Activated effector memory CD4-positive, alpha-beta T cell treated with Interleukin-2 at 50 U/mL for 16 hours (primary cell): ENCODE results near the gene YTHDF1.

ENCODE experiments used
- DNase-seq: peaks from one replicate; pipeline ENCODE4 v3.0.0-alpha.2; 2020

YTHDF1 gene

GRCh38 chr20:63248835-63249591 is 33.1 kb upstream of the YTHDF1 start:
- no peak for DNase-seq

- no peak for DNase-seq
Observed at GRCh38 chr20:63247671-63248228, 31.8 kb upstream of the YTHDF1 start.

- DNase-seq, result no peak
Observed at GRCh38 chr20:63246490-63247288, 30.8 kb upstream of the YTHDF1 start.

DNA sequence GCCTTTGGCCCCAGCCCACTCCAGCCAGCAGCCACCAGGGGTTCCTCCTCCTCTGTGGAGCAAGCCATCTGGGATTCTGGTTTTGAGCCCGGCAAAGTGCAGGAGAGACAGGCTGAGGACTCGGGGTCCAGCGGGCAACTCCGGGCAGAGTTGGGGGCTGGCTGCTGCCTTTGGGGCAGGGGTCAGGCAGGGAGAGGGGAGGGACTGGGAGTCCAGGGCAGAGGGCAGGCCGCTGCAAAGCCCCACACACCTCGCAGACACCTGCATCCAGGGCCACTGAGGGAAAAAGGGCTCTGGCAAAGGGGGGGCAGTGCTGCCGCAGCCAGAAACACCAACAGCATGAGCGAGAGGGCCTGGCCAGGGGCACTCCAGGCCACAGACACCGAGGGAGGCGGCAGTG is 28.5 kb upstream of the YTHDF1 start:
- no peak for DNase-seq

GRCh38 chr20:63243604-63244247 is 27.8 kb upstream of the YTHDF1 start:
- no peak for DNase-seq

GRCh38 chr20:63242736-63243135 is 26.8 kb upstream of the YTHDF1 start:
- no peak for DNase-seq

DNA sequence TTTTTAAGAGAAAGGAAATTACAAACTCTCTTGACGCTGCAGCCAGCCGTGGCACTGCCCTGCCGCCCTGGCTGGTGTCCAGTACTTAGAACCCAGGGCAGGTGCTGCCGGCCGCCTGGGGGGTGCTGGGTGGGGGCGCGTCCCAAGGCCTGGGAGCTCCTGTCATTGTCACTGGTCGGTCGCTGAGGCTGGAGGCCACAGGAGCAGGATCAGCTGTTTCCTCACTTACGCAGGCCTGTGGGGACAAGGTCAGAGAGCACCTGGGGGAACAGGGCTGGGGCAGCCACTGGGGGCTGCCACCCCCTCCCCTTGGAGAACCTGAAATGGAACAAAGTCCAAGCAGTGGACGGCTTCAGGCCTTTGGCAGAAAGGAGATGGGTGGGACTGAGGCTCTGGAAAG is 25.3 kb upstream of the YTHDF1 start:
- DNase-seq, result no peak

- DNase-seq, result no peak
Observed at GRCh38 chr20:63240004-63240403, 24.1 kb upstream of the YTHDF1 start.

- DNase-seq, result no peak
Observed at GRCh38 chr20:63239431-63239830, 23.5 kb upstream of the YTHDF1 start.

GRCh38 chr20:63238514-63239125 is 22.7 kb upstream of the YTHDF1 start:
- no peak for DNase-seq

DNA sequence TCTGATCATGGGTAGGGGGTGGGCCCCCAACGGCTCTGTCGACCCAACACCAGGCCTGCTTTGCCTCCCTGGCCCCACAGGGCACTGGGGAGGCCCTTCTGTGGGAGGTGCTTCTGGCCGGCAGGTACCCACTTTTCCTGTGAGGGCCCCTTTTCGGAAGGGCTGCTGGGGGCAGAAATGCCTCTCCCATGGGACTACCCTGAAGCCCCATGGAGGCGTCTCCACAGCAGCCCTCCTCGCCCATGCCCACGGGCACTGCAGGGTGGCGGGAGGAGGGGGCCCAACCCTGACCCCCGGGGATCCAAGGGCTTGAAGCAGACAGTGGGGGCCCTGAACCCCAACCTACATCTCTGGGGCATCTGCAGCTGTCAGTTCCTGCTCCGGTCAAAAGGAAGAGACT is 22.1 kb upstream of the YTHDF1 start:
- no peak for DNase-seq

GRCh38 chr20:63236116-63236837 is 20.3 kb upstream of the YTHDF1 start:
- no peak for DNase-seq

- no peak for DNase-seq
Observed at GRCh38 chr20:63235399-63235983, 19.6 kb upstream of the YTHDF1 start, which contains the start of gene BIRC7. Gene BIRC7 (plus strand): TSS chr20:63235905. CDS start chr20:63236097, 192 bp downstream.

DNA sequence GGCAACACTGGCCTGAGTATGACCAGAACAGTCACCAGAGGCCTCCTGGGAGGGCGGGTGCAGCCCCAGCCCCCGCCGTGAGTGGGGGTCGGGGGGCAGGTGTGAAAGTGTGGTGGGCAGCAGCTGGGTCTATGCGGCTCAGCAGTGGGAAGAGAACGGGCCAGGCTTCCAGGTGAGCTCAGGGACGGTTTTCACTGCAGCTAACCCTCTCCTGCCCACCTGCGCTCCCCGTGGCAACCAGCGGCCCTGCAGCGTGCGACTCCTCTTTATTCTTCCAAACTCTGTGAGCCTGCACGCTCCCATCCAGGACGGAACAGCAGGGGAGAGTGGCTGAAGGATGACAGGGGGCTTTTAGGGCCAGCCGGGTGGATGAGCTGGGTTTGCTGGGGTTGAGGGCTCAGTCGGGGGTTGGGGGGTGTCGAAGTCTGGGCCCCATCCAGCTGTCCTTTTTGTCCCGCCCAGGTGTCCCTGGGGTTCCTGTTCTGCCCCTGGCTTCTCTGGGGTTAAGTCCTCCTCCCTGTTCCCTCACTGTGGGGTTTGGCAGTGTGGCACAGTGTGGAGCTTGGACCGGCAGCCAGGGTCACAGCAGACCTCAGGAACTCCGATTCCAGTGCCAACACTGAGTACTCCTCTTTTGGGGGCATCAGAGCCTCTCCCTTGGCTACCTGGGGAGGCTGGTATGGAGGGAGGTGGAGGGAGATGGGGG is 18.9 kb upstream of the YTHDF1 start:
- DNase-seq, result no peak

GRCh38 chr20:63233924-63234323 is 18.0 kb upstream of the YTHDF1 start:
- DNase-seq, result no peak

GRCh38 chr20:63233061-63233344 is 17.1 kb upstream of the YTHDF1 start:
- DNase-seq, result no peak

- DNase-seq, result no peak
Observed at GRCh38 chr20:63232235-63233060, 16.5 kb upstream of the YTHDF1 start.

- DNase-seq, result no peak
Observed at GRCh38 chr20:63230800-63231268, 14.9 kb upstream of the YTHDF1 start.

- no peak for DNase-seq
Observed at GRCh38 chr20:63228806-63229205, 12.9 kb upstream of the YTHDF1 start.

GRCh38 chr20:63227260-63227659 is 11.3 kb upstream of the YTHDF1 start:
- DNase-seq, result no peak
